H1 (cell line): Measurements from ENCODE around the gene FXYD5. TPM values are rescaled to one million over a fixed set of nuclear protein-coding genes. Genes with fewer than 3 reads are reported as not detected.

ENCODE experiments used
- CTCF ChIA-PET: fragments of 300-600 bp; sonication (Branson Sonifier 250); formaldehyde crosslinking; loops from one replicate; lab custom pipeline; 2021; ENCODE audit not compliant: partially characterized antibody; lab: Charles Lee
- POLR2A ChIA-PET: fragments of 300-600 bp; sonication (Branson Sonifier 250); formaldehyde crosslinking; loops from one replicate; lab custom pipeline; 2021; ENCODE audit warnings: inconsistent platforms; ENCODE audit not compliant: partially characterized antibody; lab: Charles Lee
- DNase-seq, 2 experiments: peaks; one replicate each; pipeline versions ENCODE4 v3.0.0 to v3.0.0-alpha.2; 2010 to 2022; ENCODE audit warnings: low spot score in 2 of 2, low read depth in 1 of 2, mixed read lengths in 1 of 2
- FAIRE-seq: peaks from 2 replicates; lab custom pipeline; 2011; peaks lifted over from hg19 to GRCh38; lab: Jason Lieb, UNC
- H2AFZ ChIP-seq: 2 replicates; pipeline ENCODE4 v1.8.1; 2012; ENCODE audit warnings: low read length, inconsistent platforms
- H2AK5ac ChIP-seq: 2 replicates; pipeline ENCODE4 v1.6.1; 2013; ENCODE audit warnings: low read depth, low read length
- H2BK120ac ChIP-seq: replicated peaks from 2 replicates; pipeline ENCODE3; 2013; ENCODE audit warnings: low read depth, low read length, inconsistent platforms
- H2BK12ac ChIP-seq: 2 replicates; pipeline ENCODE4 v1.6.1; 2013; ENCODE audit warnings: low read depth, low read length
- H2BK15ac ChIP-seq: 2 replicates; pipeline ENCODE4 v1.6.1; 2013; ENCODE audit warnings: low read length
- H2BK20ac ChIP-seq: 2 replicates; pipeline ENCODE4 v1.6.1; 2013; ENCODE audit warnings: low read length
- H2BK5ac ChIP-seq: 2 replicates; pipeline ENCODE4 v1.6.1; 2013; ENCODE audit warnings: low read depth, low read length
- H3K14ac ChIP-seq: 2 replicates; pipeline ENCODE4 v1.6.1; 2013; ENCODE audit warnings: inconsistent platforms; ENCODE audit not compliant: insufficient read length
- H3K18ac ChIP-seq: 2 replicates; pipeline ENCODE4 v1.6.1; 2013; ENCODE audit warnings: low read length; ENCODE audit errors: extremely low read depth
- H3K23ac ChIP-seq: 2 replicates; pipeline ENCODE4 v1.6.1; 2013; ENCODE audit warnings: inconsistent platforms; ENCODE audit not compliant: insufficient read length
- H3K23me2 ChIP-seq: 2 replicates; pipeline ENCODE4 v1.6.1; 2013; ENCODE audit warnings: low read depth, low read length
- H3K27ac ChIP-seq: 2 replicates; pipeline ENCODE4 v1.6.1; 2011; ENCODE audit warnings: low read depth, low read length, inconsistent platforms
- H3K27me3 ChIP-seq, 4 experiments: replicated peaks in 1 of 4; 1 replicate in 1 of 4; 2 replicates in 3 of 4; pipeline versions ENCODE4 v1.6.1 to v1.8.1; 2011 to 2013; ENCODE audit warnings: low read length in 3 of 4, mild to moderate bottlenecking in 3 of 4, inconsistent platforms in 2 of 4, mixed read lengths in 2 of 4, moderate library complexity in 1 of 4; ENCODE audit not compliant: control insufficient read depth in 3 of 4, insufficient read depth in 3 of 4; ENCODE audit errors: extremely low read depth in 1 of 4
- H3K36me3 ChIP-seq, 4 experiments: 2 replicates each; pipeline versions ENCODE4 v1.6.1 to v1.8.1; 2011 to 2013; ENCODE audit warnings: mild to moderate bottlenecking in 4 of 4, low read length in 3 of 4, moderate library complexity in 2 of 4, control low read depth in 1 of 4, inconsistent platforms in 1 of 4; ENCODE audit not compliant: insufficient read depth in 4 of 4, control insufficient read depth in 2 of 4
- H3K4ac ChIP-seq: replicated peaks from 2 replicates; pipeline ENCODE3; 2013; ENCODE audit warnings: low read length, low read depth, mixed read lengths, inconsistent platforms; ENCODE audit not compliant: insufficient read length
- H3K4me1 ChIP-seq, 4 experiments: replicated peaks in 1 of 4; 1 replicate in 1 of 4; 2 replicates in 3 of 4; pipeline versions ENCODE4 v1.6.1 to v1.8.1; 2011 to 2013; ENCODE audit warnings: low read length in 3 of 4, inconsistent platforms in 2 of 4, mixed read lengths in 1 of 4; ENCODE audit not compliant: insufficient read depth in 4 of 4, control insufficient read depth in 3 of 4
- H3K4me2 ChIP-seq, 2 experiments: 2 replicates each; pipeline versions ENCODE4 v1.6.1 to v1.8.1; 2011 to 2013; ENCODE audit warnings: low read depth in 2 of 2, low read length in 2 of 2, control low read depth in 1 of 2, inconsistent platforms in 1 of 2, mild to moderate bottlenecking in 1 of 2; ENCODE audit not compliant: insufficient read depth in 1 of 2
- H3K4me3 ChIP-seq, 4 experiments: fragments of 200-600, 300-600 bp in 1 of 4; sonication (generic), shearing (Covaris generic), sonication (Bioruptor Twin) in 1 of 4; 2 replicates each; pipeline versions ENCODE4 v1.5.1 to v1.8.1; 2011 to 2016; ENCODE audit warnings: low read length in 4 of 4, low read depth in 3 of 4, control low read depth in 2 of 4, inconsistent platforms in 2 of 4, mild to moderate bottlenecking in 2 of 4, mixed read lengths in 1 of 4, moderate library complexity in 1 of 4; ENCODE audit not compliant: insufficient read depth in 2 of 4; ENCODE audit errors: extremely low read depth in 1 of 4
- H3K56ac ChIP-seq: replicated peaks from 2 replicates; pipeline ENCODE3; 2013; ENCODE audit warnings: low read depth, mild to moderate bottlenecking, mixed read lengths, low read length, inconsistent platforms; ENCODE audit not compliant: insufficient read length
- H3K79me1 ChIP-seq: 2 replicates; pipeline ENCODE4 v1.6.1; 2013; ENCODE audit warnings: low read depth, low read length, control low read depth
- H3K79me2 ChIP-seq, 2 experiments: 2 replicates each; pipeline versions ENCODE4 v1.6.1 to v1.8.1; 2012 to 2013; ENCODE audit warnings: low read length in 2 of 2, mild to moderate bottlenecking in 2 of 2, inconsistent platforms in 1 of 2; ENCODE audit not compliant: insufficient read depth in 2 of 2, control insufficient read depth in 1 of 2
- H3K9ac ChIP-seq, 4 experiments: replicated peaks in 1 of 4; 1 replicate in 1 of 4; 2 replicates in 3 of 4; pipeline versions ENCODE4 v1.6.1 to v1.8.1; 2011 to 2013; ENCODE audit warnings: low read depth in 3 of 4, low read length in 3 of 4, control low read depth in 2 of 4, mild to moderate bottlenecking in 2 of 4, moderate library complexity in 2 of 4, inconsistent platforms in 1 of 4; ENCODE audit errors: extremely low read depth in 1 of 4
- H3K9me3 ChIP-seq, 2 experiments: 2 replicates each; pipeline versions ENCODE4 v1.6.1 to v1.8.1; 2012 to 2013; ENCODE audit warnings: mild to moderate bottlenecking in 2 of 2, moderate library complexity in 2 of 2, control low read depth in 1 of 2, inconsistent platforms in 1 of 2, low read depth in 1 of 2, low read length in 1 of 2, mixed read lengths in 1 of 2; ENCODE audit not compliant: insufficient read depth in 2 of 2
- H4K20me1 ChIP-seq, 2 experiments: replicated peaks in 1 of 2; 2 replicates each; pipeline versions ENCODE3 to v1.8.1; 2011 to 2013; ENCODE audit warnings: inconsistent platforms in 2 of 2, low read length in 2 of 2, mild to moderate bottlenecking in 1 of 2; ENCODE audit not compliant: insufficient read depth in 2 of 2, control insufficient read depth in 1 of 2
- H4K5ac ChIP-seq: 2 replicates; pipeline ENCODE4 v1.6.1; 2013; ENCODE audit warnings: low read length, low read depth, mixed read lengths, inconsistent platforms; ENCODE audit not compliant: insufficient read length
- H4K8ac ChIP-seq: 2 replicates; pipeline ENCODE4 v1.8.0; 2013; ENCODE audit warnings: mild to moderate bottlenecking, moderate library complexity, low read length, inconsistent platforms; ENCODE audit not compliant: insufficient read depth; ENCODE audit errors: extremely low read depth
- H4K91ac ChIP-seq: replicated peaks from 2 replicates; pipeline ENCODE3; 2013; ENCODE audit warnings: low read length, mixed read lengths, inconsistent platforms; ENCODE audit not compliant: insufficient read length
- ASH2L ChIP-seq: fragments of 200-600, 300-600 bp; sonication (generic); IDR thresholded peaks from one replicate; pipeline ENCODE4 v1.7.1; 2017; ENCODE audit warnings: low read length
- ATF3 ChIP-seq: IDR thresholded peaks from 2 replicates; pipeline ENCODE4 v1.6.1; 2011; ENCODE audit warnings: low read depth, mild to moderate bottlenecking, low read length; ENCODE audit not compliant: insufficient read depth
- BCL11A ChIP-seq, 2 experiments: IDR thresholded peaks; one replicate each; pipeline ENCODE4 v1.6.1; 2011; ENCODE audit warnings: low read depth in 2 of 2, low read length in 2 of 2, mild to moderate bottlenecking in 2 of 2
- BRCA1 ChIP-seq: IDR thresholded peaks from 2 replicates; pipeline ENCODE4 v1.6.1; 2012; ENCODE audit warnings: low read depth, low read length, improper control_type of control experiment
- E2F6 ChIP-seq: IDR thresholded peaks from 2 replicates; pipeline ENCODE4 v1.6.1; 2012; ENCODE audit warnings: inconsistent platforms
- FOSL1 ChIP-seq: IDR thresholded peaks from 2 replicates; pipeline ENCODE4 v1.6.1; 2011; ENCODE audit warnings: mild to moderate bottlenecking, low read depth, low read length, moderate library complexity; ENCODE audit not compliant: insufficient read depth
- GTF2F1 ChIP-seq: IDR thresholded peaks from 2 replicates; pipeline ENCODE4 v1.6.1; 2012; ENCODE audit warnings: low read depth, low read length, improper control_type of control experiment, borderline replicate concordance
- POLR2A ChIP-seq, 2 experiments: IDR thresholded peaks; 1 replicate in 1 of 2; 2 replicates in 1 of 2; pipeline ENCODE4 v1.6.1; 2011; ENCODE audit warnings: low read depth in 2 of 2, low read length in 2 of 2, mild to moderate bottlenecking in 2 of 2; ENCODE audit errors: control extremely low read depth in 1 of 2
- RBBP5 ChIP-seq: IDR thresholded peaks from 2 replicates; pipeline ENCODE4 v1.7.1; 2012; ENCODE audit warnings: low read depth, mild to moderate bottlenecking, inconsistent platforms, low read length, moderate library complexity, borderline replicate concordance
- RXRA ChIP-seq: IDR thresholded peaks from 2 replicates; pipeline ENCODE4 v1.6.1; 2011; ENCODE audit warnings: low read depth, mild to moderate bottlenecking, low read length, moderate library complexity; ENCODE audit not compliant: insufficient read depth
- SIN3A ChIP-seq, 2 experiments: IDR thresholded peaks in 1 of 2; conservative IDR thresholded peaks in 1 of 2; 2 replicates each; pipeline ENCODE4 v1.6.1; 2011 to 2012; ENCODE audit warnings: low read length in 2 of 2, improper control_type of control experiment in 1 of 2, low read depth in 1 of 2, mild to moderate bottlenecking in 1 of 2
- SUZ12 ChIP-seq: fragments of 200-600 bp; sonication (generic); IDR thresholded peaks from 2 replicates; pipeline ENCODE4 v1.6.1; 2012; ENCODE audit warnings: mild to moderate bottlenecking, inconsistent platforms, low read length, moderate library complexity, mixed read lengths
- TCF12 ChIP-seq: IDR thresholded peaks from 2 replicates; pipeline ENCODE4 v1.6.1; 2011; ENCODE audit warnings: low read depth, mild to moderate bottlenecking, low read length
- WGBS, 2 experiments: shearing (Covaris generic) in 1 of 2; methylation state at CpG; one replicate each; pipeline versions ENCODE4 v1.1.6 to v1.1.7; 2013 to 2015; ENCODE audit warnings: low lambda C conversion rate in 2 of 2, mixed read lengths in 2 of 2, inconsistent platforms in 1 of 2, low coverage in 1 of 2, missing lambda C conversion rate in 1 of 2; ENCODE audit not compliant: insufficient replicate concordance in 2 of 2, insufficient coverage in 1 of 2, insufficient read length in 1 of 2; ENCODE audit errors: extremely low coverage in 1 of 2, missing lambda C conversion rate in 1 of 2; 5-methylcytosine and 5-hydroxymethylcytosine counted together
- polyA plus RNA-seq, 7 experiments: library from polyadenylated mRNA; depleted of rRNA in 3 of 7; stranded (reverse) in 5 of 7; unstranded in 2 of 7; fragments of >200 nt in 5 of 7; fragments of 200-250 nt in 2 of 7; gene quantifications; 1 replicate in 5 of 7; 2 replicates in 1 of 7; 4 replicates in 1 of 7; pipeline versions ENCODE4 v1.2.1 to v1.2.3, GENCODE V29; 2011 to 2013; ENCODE audit warnings: missing spikeins in 2 of 7, mixed read lengths in 2 of 7
- total RNA-seq: library from RNA; stranded (reverse); fragmentation: NEBNext Ultra II Directional; extraction: Animal tissue kit (Norgen Biotek cat#: 25700); gene quantifications from 2 replicates; pipeline ENCODE4 v1.2.1, GENCODE V29; 2021

Gene FXYD5
- total and polyA plus RNA-seq, 2 of the 8 experiments (the other 6 are each of a cell fraction or from before 2014, with no cell fraction given), result 99.0 to 191 TPM

DNA sequence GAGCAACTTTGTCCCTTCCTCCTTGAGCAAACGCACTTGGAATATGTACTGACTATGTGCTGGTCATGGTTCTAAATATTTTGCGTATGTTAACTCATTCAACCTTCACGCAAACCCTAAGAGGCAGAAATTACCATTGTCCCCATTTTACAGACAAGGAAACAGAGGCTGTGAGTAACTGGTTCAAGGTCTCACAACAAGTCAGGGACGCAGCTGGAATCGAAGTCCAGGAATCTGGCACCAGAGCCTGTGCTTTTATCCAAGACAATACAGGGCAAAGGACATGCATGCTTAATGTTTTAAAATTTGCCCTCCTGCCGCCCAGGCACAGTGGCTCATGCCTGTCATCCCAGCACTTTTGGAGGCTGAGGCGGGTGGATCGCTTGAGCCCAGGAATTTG is 5.1 kb downstream of the FXYD5 start:
- Histone ChIP-seq H2AK5ac (no peak overlapping the region), H3K4ac (no peak overlapping the region), H3K79me1 (peaks cover 6% of the 10 kb centered on the region), H3K56ac (no peak overlapping the region), H4K91ac (no peak overlapping the region), H3K4me3 (no peak overlapping the region), H3K14ac (no peak overlapping the region), H2BK12ac (no peak overlapping the region), H4K8ac (no peak overlapping the region), H3K36me3 (peaks cover 5 to 52% (median 31%) of the 10 kb centered on the region in 4 experiments; a peak in 7 of 8 replicates), H2BK15ac (no peak overlapping the region), H2BK120ac (no peak overlapping the region), H3K27me3 (no peaks in the 10 kb centered on the region), H4K5ac (no peak overlapping the region), H3K18ac (no peak overlapping the region), H3K79me2 (peaks cover 0 to 11% of the 10 kb centered on the region in 2 experiments; a peak in 1 of 4 replicates), H2AFZ (no peak overlapping the region), H2BK20ac (no peak overlapping the region), H3K4me1 (peaks cover 0 to 7% (median 7%) of the 10 kb centered on the region in 4 experiments; a peak in 5 of 7 replicates), H3K23me2 (peaks cover 3% of the 10 kb centered on the region; the same call in 1 of the 2 replicates), H3K27ac (no peak overlapping the region), H3K23ac (no peak overlapping the region), H2BK5ac (no peak overlapping the region), H3K4me2 (no peak overlapping the region), H3K9ac (no peak overlapping the region), H3K9me3 (no peaks in the 10 kb centered on the region), H4K20me1 (peaks cover 1 to 7% of the 10 kb centered on the region in 2 experiments)
- FAIRE-seq (no peak), DNase-seq (no peak)
- ChIA-PET CTCF (interaction anchor here (0.9 to 2.4 kb wide), 4 partner anchors 11 to 25 kb away, joined by 3 to 7 read pairs (median 4); partner anchors contain the start of gene LGI4), POLR2A (interaction anchor here (0.7 to 2.3 kb wide), 5 partner anchors 9 to 19 kb away, joined by 3 to 8 read pairs (median 3); no protein-coding TSS in a partner anchor)
- WGBS, 2 experiments, result 88% methylated on average over 8 of the region's 8 CpGs; no CpG with 5 or more reads in 1 of the 2 experiments
- TF ChIP-seq BRCA1, result no peak
- TF ChIP-seq POLR2A (IDR thresholded peaks at IDR 0.05; ENCODE audit: control extremely low read depth in 1 of 2, low read depth in 2 of 2, low read length in 2 of 2), result no peak
- TF ChIP-seq RBBP5, result no peak
- no peak for TF ChIP-seq E2F6
- no peak for TF ChIP-seq ATF3
- no peak for TF ChIP-seq ASH2L
- TF ChIP-seq SIN3A (conservative IDR thresholded peaks at IDR 0.05 in 1 of 2, IDR thresholded peaks at IDR 0.05 in 1 of 2; ENCODE audit: low read depth in 1 of 2, low read length in 2 of 2), result no peak
- no peak for TF ChIP-seq GTF2F1
- no peak for TF ChIP-seq RXRA
- no peak for TF ChIP-seq TCF12
- no peak for TF ChIP-seq FOSL1
- TF ChIP-seq SUZ12, result no peak
- TF ChIP-seq BCL11A (IDR thresholded peaks at IDR 0.05; ENCODE audit: low read depth in 2 of 2, low read length in 2 of 2), result no peak
